H1 (cell line): Measurements from ENCODE around the gene CPT2. TPM values are rescaled to one million over a fixed set of nuclear protein-coding genes. Genes with fewer than 3 reads are reported as not detected.

Experiments
- CTCF ChIA-PET: fragments of 300-600 bp; sonication (Branson Sonifier 250); formaldehyde crosslinking; loops from one replicate; lab custom pipeline; 2021; ENCODE audit not compliant: partially characterized antibody; lab: Charles Lee
- POLR2A ChIA-PET: fragments of 300-600 bp; sonication (Branson Sonifier 250); formaldehyde crosslinking; loops from one replicate; lab custom pipeline; 2021; ENCODE audit warnings: inconsistent platforms; ENCODE audit not compliant: partially characterized antibody; lab: Charles Lee
- DNase-seq, 2 experiments: peaks; one replicate each; pipeline versions ENCODE4 v3.0.0 to v3.0.0-alpha.2; 2010 to 2022; ENCODE audit warnings: low spot score in 2 of 2, low read depth in 1 of 2, mixed read lengths in 1 of 2
- FAIRE-seq: peaks from 2 replicates; lab custom pipeline; 2011; peaks lifted over from hg19 to GRCh38; lab: Jason Lieb, UNC
- H2AFZ ChIP-seq: 2 replicates; pipeline ENCODE4 v1.8.1; 2012; ENCODE audit warnings: low read length, inconsistent platforms
- H2AK5ac ChIP-seq: 2 replicates; pipeline ENCODE4 v1.6.1; 2013; ENCODE audit warnings: low read depth, low read length
- H2BK120ac ChIP-seq: replicated peaks from 2 replicates; pipeline ENCODE3; 2013; ENCODE audit warnings: low read depth, low read length, inconsistent platforms
- H2BK12ac ChIP-seq: 2 replicates; pipeline ENCODE4 v1.6.1; 2013; ENCODE audit warnings: low read depth, low read length
- H2BK15ac ChIP-seq: 2 replicates; pipeline ENCODE4 v1.6.1; 2013; ENCODE audit warnings: low read length
- H2BK20ac ChIP-seq: 2 replicates; pipeline ENCODE4 v1.6.1; 2013; ENCODE audit warnings: low read length
- H2BK5ac ChIP-seq: 2 replicates; pipeline ENCODE4 v1.6.1; 2013; ENCODE audit warnings: low read depth, low read length
- H3K14ac ChIP-seq: 2 replicates; pipeline ENCODE4 v1.6.1; 2013; ENCODE audit warnings: inconsistent platforms; ENCODE audit not compliant: insufficient read length
- H3K18ac ChIP-seq: 2 replicates; pipeline ENCODE4 v1.6.1; 2013; ENCODE audit warnings: low read length; ENCODE audit errors: extremely low read depth
- H3K23ac ChIP-seq: 2 replicates; pipeline ENCODE4 v1.6.1; 2013; ENCODE audit warnings: inconsistent platforms; ENCODE audit not compliant: insufficient read length
- H3K23me2 ChIP-seq: 2 replicates; pipeline ENCODE4 v1.6.1; 2013; ENCODE audit warnings: low read depth, low read length
- H3K27ac ChIP-seq: 2 replicates; pipeline ENCODE4 v1.6.1; 2011; ENCODE audit warnings: low read depth, low read length, inconsistent platforms
- H3K27me3 ChIP-seq, 4 experiments: replicated peaks in 1 of 4; 1 replicate in 1 of 4; 2 replicates in 3 of 4; pipeline versions ENCODE4 v1.6.1 to v1.8.1; 2011 to 2013; ENCODE audit warnings: low read length in 3 of 4, mild to moderate bottlenecking in 3 of 4, inconsistent platforms in 2 of 4, mixed read lengths in 2 of 4, moderate library complexity in 1 of 4; ENCODE audit not compliant: control insufficient read depth in 3 of 4, insufficient read depth in 3 of 4; ENCODE audit errors: extremely low read depth in 1 of 4
- H3K36me3 ChIP-seq, 4 experiments: 2 replicates each; pipeline versions ENCODE4 v1.6.1 to v1.8.1; 2011 to 2013; ENCODE audit warnings: mild to moderate bottlenecking in 4 of 4, low read length in 3 of 4, moderate library complexity in 2 of 4, control low read depth in 1 of 4, inconsistent platforms in 1 of 4; ENCODE audit not compliant: insufficient read depth in 4 of 4, control insufficient read depth in 2 of 4
- H3K4ac ChIP-seq: replicated peaks from 2 replicates; pipeline ENCODE3; 2013; ENCODE audit warnings: low read length, low read depth, mixed read lengths, inconsistent platforms; ENCODE audit not compliant: insufficient read length
- H3K4me1 ChIP-seq, 4 experiments: replicated peaks in 1 of 4; 1 replicate in 1 of 4; 2 replicates in 3 of 4; pipeline versions ENCODE4 v1.6.1 to v1.8.1; 2011 to 2013; ENCODE audit warnings: low read length in 3 of 4, inconsistent platforms in 2 of 4, mixed read lengths in 1 of 4; ENCODE audit not compliant: insufficient read depth in 4 of 4, control insufficient read depth in 3 of 4
- H3K4me2 ChIP-seq, 2 experiments: 2 replicates each; pipeline versions ENCODE4 v1.6.1 to v1.8.1; 2011 to 2013; ENCODE audit warnings: low read depth in 2 of 2, low read length in 2 of 2, control low read depth in 1 of 2, inconsistent platforms in 1 of 2, mild to moderate bottlenecking in 1 of 2; ENCODE audit not compliant: insufficient read depth in 1 of 2
- H3K4me3 ChIP-seq, 4 experiments: fragments of 200-600, 300-600 bp in 1 of 4; sonication (generic), shearing (Covaris generic), sonication (Bioruptor Twin) in 1 of 4; 2 replicates each; pipeline versions ENCODE4 v1.5.1 to v1.8.1; 2011 to 2016; ENCODE audit warnings: low read length in 4 of 4, low read depth in 3 of 4, control low read depth in 2 of 4, inconsistent platforms in 2 of 4, mild to moderate bottlenecking in 2 of 4, mixed read lengths in 1 of 4, moderate library complexity in 1 of 4; ENCODE audit not compliant: insufficient read depth in 2 of 4; ENCODE audit errors: extremely low read depth in 1 of 4
- H3K56ac ChIP-seq: replicated peaks from 2 replicates; pipeline ENCODE3; 2013; ENCODE audit warnings: low read depth, mild to moderate bottlenecking, mixed read lengths, low read length, inconsistent platforms; ENCODE audit not compliant: insufficient read length
- H3K79me1 ChIP-seq: 2 replicates; pipeline ENCODE4 v1.6.1; 2013; ENCODE audit warnings: low read depth, low read length, control low read depth
- H3K79me2 ChIP-seq, 2 experiments: 2 replicates each; pipeline versions ENCODE4 v1.6.1 to v1.8.1; 2012 to 2013; ENCODE audit warnings: low read length in 2 of 2, mild to moderate bottlenecking in 2 of 2, inconsistent platforms in 1 of 2; ENCODE audit not compliant: insufficient read depth in 2 of 2, control insufficient read depth in 1 of 2
- H3K9ac ChIP-seq, 4 experiments: replicated peaks in 1 of 4; 1 replicate in 1 of 4; 2 replicates in 3 of 4; pipeline versions ENCODE4 v1.6.1 to v1.8.1; 2011 to 2013; ENCODE audit warnings: low read depth in 3 of 4, low read length in 3 of 4, control low read depth in 2 of 4, mild to moderate bottlenecking in 2 of 4, moderate library complexity in 2 of 4, inconsistent platforms in 1 of 4; ENCODE audit errors: extremely low read depth in 1 of 4
- H3K9me3 ChIP-seq, 2 experiments: 2 replicates each; pipeline versions ENCODE4 v1.6.1 to v1.8.1; 2012 to 2013; ENCODE audit warnings: mild to moderate bottlenecking in 2 of 2, moderate library complexity in 2 of 2, control low read depth in 1 of 2, inconsistent platforms in 1 of 2, low read depth in 1 of 2, low read length in 1 of 2, mixed read lengths in 1 of 2; ENCODE audit not compliant: insufficient read depth in 2 of 2
- H4K20me1 ChIP-seq, 2 experiments: replicated peaks in 1 of 2; 2 replicates each; pipeline versions ENCODE3 to v1.8.1; 2011 to 2013; ENCODE audit warnings: inconsistent platforms in 2 of 2, low read length in 2 of 2, mild to moderate bottlenecking in 1 of 2; ENCODE audit not compliant: insufficient read depth in 2 of 2, control insufficient read depth in 1 of 2
- H4K5ac ChIP-seq: 2 replicates; pipeline ENCODE4 v1.6.1; 2013; ENCODE audit warnings: low read length, low read depth, mixed read lengths, inconsistent platforms; ENCODE audit not compliant: insufficient read length
- H4K8ac ChIP-seq: 2 replicates; pipeline ENCODE4 v1.8.0; 2013; ENCODE audit warnings: mild to moderate bottlenecking, moderate library complexity, low read length, inconsistent platforms; ENCODE audit not compliant: insufficient read depth; ENCODE audit errors: extremely low read depth
- H4K91ac ChIP-seq: replicated peaks from 2 replicates; pipeline ENCODE3; 2013; ENCODE audit warnings: low read length, mixed read lengths, inconsistent platforms; ENCODE audit not compliant: insufficient read length
- CBX5 ChIP-seq: fragments of 300-800, 300-1000 bp; sonication (generic); IDR thresholded peaks from 2 replicates; pipeline ENCODE4 v1.7.1; 2016; ENCODE audit warnings: antibody characterized with exemption, low read length, low read depth
- CHD1 ChIP-seq: IDR thresholded peaks from 2 replicates; pipeline ENCODE4 v1.6.1; 2012; ENCODE audit warnings: low read depth, low read length, improper control_type of control experiment
- CTCF ChIP-seq, 3 experiments: IDR thresholded peaks; 1 replicate in 2 of 3; 2 replicates in 1 of 3; pipeline versions ENCODE4 v1.5.1 to v1.6.1; 2011; ENCODE audit warnings: low read length in 3 of 3, mild to moderate bottlenecking in 3 of 3, inconsistent platforms in 2 of 3, low read depth in 1 of 3, moderate library complexity in 1 of 3; ENCODE audit not compliant: insufficient read depth in 1 of 3; ENCODE audit errors: control extremely low read depth in 1 of 3
- HDAC6 ChIP-seq: IDR thresholded peaks from one replicate; pipeline ENCODE4 v1.7.1; 2012; ENCODE audit warnings: low read depth, mild to moderate bottlenecking, inconsistent platforms, low read length, moderate library complexity
- KDM4A ChIP-seq: IDR thresholded peaks from one replicate; pipeline ENCODE4 v1.7.1; 2012; ENCODE audit warnings: low read depth, mild to moderate bottlenecking, moderate library complexity, low read length, inconsistent platforms; ENCODE audit not compliant: severe bottlenecking
- NRF1 ChIP-seq: IDR thresholded peaks from 2 replicates; pipeline ENCODE4 v1.6.1; 2011; ENCODE audit warnings: mild to moderate bottlenecking, low read depth, low read length, improper control_type of control experiment
- SIRT6 ChIP-seq: IDR thresholded peaks from one replicate; pipeline ENCODE4 v1.7.1; 2012; ENCODE audit warnings: low read length, inconsistent platforms
- SP1 ChIP-seq: IDR thresholded peaks from 2 replicates; pipeline ENCODE4 v1.6.1; 2011; ENCODE audit warnings: low read depth, low read length
- TAF7 ChIP-seq: optimal IDR thresholded peaks from 2 replicates; pipeline ENCODE3; 2011; ENCODE audit warnings: low read depth, mild to moderate bottlenecking, inconsistent platforms, low read length, moderate library complexity, borderline replicate concordance
- TCF12 ChIP-seq: IDR thresholded peaks from 2 replicates; pipeline ENCODE4 v1.6.1; 2011; ENCODE audit warnings: low read depth, mild to moderate bottlenecking, low read length
- WGBS, 2 experiments: shearing (Covaris generic) in 1 of 2; methylation state at CpG; one replicate each; pipeline versions ENCODE4 v1.1.6 to v1.1.7; 2013 to 2015; ENCODE audit warnings: low lambda C conversion rate in 2 of 2, mixed read lengths in 2 of 2, inconsistent platforms in 1 of 2, low coverage in 1 of 2, missing lambda C conversion rate in 1 of 2; ENCODE audit not compliant: insufficient replicate concordance in 2 of 2, insufficient coverage in 1 of 2, insufficient read length in 1 of 2; ENCODE audit errors: extremely low coverage in 1 of 2, missing lambda C conversion rate in 1 of 2; 5-methylcytosine and 5-hydroxymethylcytosine counted together
- polyA plus RNA-seq, 7 experiments: library from polyadenylated mRNA; depleted of rRNA in 3 of 7; stranded (reverse) in 5 of 7; unstranded in 2 of 7; fragments of >200 nt in 5 of 7; fragments of 200-250 nt in 2 of 7; gene quantifications; 1 replicate in 5 of 7; 2 replicates in 1 of 7; 4 replicates in 1 of 7; pipeline versions ENCODE4 v1.2.1 to v1.2.3, GENCODE V29; 2011 to 2013; ENCODE audit warnings: missing spikeins in 2 of 7, mixed read lengths in 2 of 7
- total RNA-seq: library from RNA; stranded (reverse); fragmentation: NEBNext Ultra II Directional; extraction: Animal tissue kit (Norgen Biotek cat#: 25700); gene quantifications from 2 replicates; pipeline ENCODE4 v1.2.1, GENCODE V29; 2021

CPT2 gene
- total and polyA plus RNA-seq, 2 of the 8 experiments (the other 6 are each of a cell fraction or from before 2014, with no cell fraction given), result 23.9 to 25.5 TPM

- Histone ChIP-seq H3K9me3 (no peaks in the 10 kb centered on the region), H3K56ac (no peak overlapping the region), H2BK120ac (no peak overlapping the region), H3K23me2 (no peaks in the 10 kb centered on the region), H4K8ac (no peak overlapping the region), H3K79me1 (no peaks in the 10 kb centered on the region), H2BK15ac (no peak overlapping the region), H4K91ac (no peak overlapping the region), H3K27ac (no peak overlapping the region), H3K36me3 (no peaks in the 10 kb centered on the region), H3K27me3 (no peaks in the 10 kb centered on the region), H3K18ac (no peak overlapping the region), H3K14ac (no peak overlapping the region), H3K4me1 (peaks cover 0 to 8% (median 3%) of the 10 kb centered on the region in 4 experiments; a peak in 3 of 7 replicates), H2AK5ac (0 out of 2 replicates have a peak overlapping the region, but pooled peaks have one; percentile 39), H2BK12ac (no peak overlapping the region), H2BK20ac (no peak overlapping the region), H4K20me1 (no peaks in the 10 kb centered on the region), H3K4me2 (no peak overlapping the region), H3K23ac (no peak overlapping the region), H2AFZ (no peak overlapping the region), H3K4ac (no peak overlapping the region), H3K79me2 (no peaks in the 10 kb centered on the region), H2BK5ac (no peak overlapping the region), H3K4me3 (no peak overlapping the region), H3K9ac (no peak overlapping the region), H4K5ac (no peak overlapping the region)
- POLR2A ChIA-PET, result interaction anchor here (0.6 kb wide), 1 partner anchor 643 kb away, joined by 5 read pairs; no protein-coding TSS in a partner anchor
- no peak for FAIRE-seq
- DNase-seq, result no peak
- 52% methylated on average over 2 of the region's 2 CpGs; no CpG with 5 or more reads in 1 of the 2 experiments for WGBS, 2 experiments
- CTCF ChIA-PET, result interaction anchor here (1.0 to 2.7 kb wide), 3 partner anchors 21 to 86 kb away, joined by 3 to 6 read pairs (median 4); no protein-coding TSS in a partner anchor
- no peak for TF ChIP-seq SIRT6
- no peak for TF ChIP-seq TAF7
- no peak for TF ChIP-seq NRF1
- TF ChIP-seq CHD1, result no peak
- TF ChIP-seq CBX5, result no peak
- TF ChIP-seq KDM4A, result no peak
- TF ChIP-seq HDAC6, result no peak
- no peak for TF ChIP-seq CTCF (IDR thresholded peaks at IDR 0.05; ENCODE audit: control extremely low read depth in 1 of 3, insufficient read depth in 1 of 3, low read depth in 1 of 3, low read length in 3 of 3)
- no peak for TF ChIP-seq SP1
- no peak for TF ChIP-seq TCF12
These were observed 35.7 kb upstream of the CPT2 start for GRCh38 chr1:53160924-53161378.
